Stimulated activated CD4-positive, alpha-beta T cell treated with anti-CD3 and anti-CD28 coated beads, Interleukin-12 subunit alpha, Interleukin-12 subunit beta, amount 100 ng/mL, for 24 hours (primary cell): Measurements from ENCODE around the gene COL24A1.
"Not testable (repeated sequence)": the region's sequence is repeated elsewhere in the genome, so short reads cannot be mapped to it uniquely, and the experiment has no call there.

ENCODE experiments used
- DNase-seq, 2 experiments: peaks; one replicate each; pipeline ENCODE4 v3.0.0-alpha.2; 2020; ENCODE audit warnings: low read depth in 2 of 2

The COL24A1 gene

GRCh38 chr1:85894651-85895050 lies 261.9 kb downstream of the COL24A1 start:
- DNase-seq, result peak in 1 of 2 experiments; percentile 1

DNA sequence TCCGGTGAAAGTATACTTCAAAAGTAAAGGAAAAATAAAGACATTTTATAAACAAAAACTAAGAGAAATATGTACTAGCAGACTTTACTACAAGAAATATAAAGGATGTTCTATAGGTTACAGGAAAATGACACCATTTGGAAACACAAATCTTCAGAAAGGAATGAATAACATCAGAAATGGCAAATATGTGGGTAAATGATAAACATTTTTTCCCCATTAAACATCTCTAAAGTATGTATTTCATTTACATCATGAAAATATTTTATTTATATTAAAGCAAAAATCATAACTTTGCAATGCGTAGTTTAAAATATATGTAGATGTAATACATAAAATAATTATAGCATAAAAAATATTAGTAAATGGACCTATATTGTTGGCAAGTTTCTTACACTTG lies 264.2 kb downstream of the COL24A1 start:
- DNase-seq, result no peak

GRCh38 chr1:85889870-85890269 lies 266.7 kb downstream of the COL24A1 start:
- no peak for DNase-seq

GRCh38 chr1:85888921-85889320 lies 267.7 kb downstream of the COL24A1 start:
- DNase-seq, result no peak

- no peak for DNase-seq
Measured at GRCh38 chr1:85884372-85885035, 272.1 kb downstream of the COL24A1 start.

GRCh38 chr1:85867189-85867588 lies 289.4 kb downstream of the COL24A1 start:
- DNase-seq, result no peak

- DNase-seq, result no peak
Measured at GRCh38 chr1:85865213-85865612, 291.4 kb downstream of the COL24A1 start.

GRCh38 chr1:85864727-85865126 lies 291.8 kb downstream of the COL24A1 start:
- no peak for DNase-seq

DNA sequence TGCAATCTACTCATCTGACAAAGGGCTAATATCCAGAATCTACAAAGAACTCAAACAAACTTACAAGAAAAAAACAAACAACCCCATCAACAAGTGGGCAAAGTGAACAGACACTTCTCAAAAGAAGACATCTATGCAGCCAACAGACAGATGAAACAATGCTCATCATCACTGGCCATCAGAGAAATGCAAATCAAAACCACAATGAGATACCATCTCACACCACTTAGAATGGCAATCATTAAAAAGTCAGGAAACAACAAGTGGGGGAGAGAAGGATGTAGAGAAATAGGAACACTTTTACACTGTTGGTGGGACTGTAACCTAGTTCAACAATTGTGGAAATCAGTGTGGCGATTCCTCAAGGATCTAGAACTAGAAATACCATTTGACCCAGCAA lies 292.9 kb downstream of the COL24A1 start:
- DNase-seq, result not testable (repeated sequence)

GRCh38 chr1:85862456-85862855 lies 294.1 kb downstream of the COL24A1 start:
- DNase-seq, result no peak

GRCh38 chr1:85857991-85858390 lies 298.6 kb downstream of the COL24A1 start:
- no peak for DNase-seq

- no peak for DNase-seq
Measured at GRCh38 chr1:85850238-85850637, 306.3 kb downstream of the COL24A1 start.

DNA sequence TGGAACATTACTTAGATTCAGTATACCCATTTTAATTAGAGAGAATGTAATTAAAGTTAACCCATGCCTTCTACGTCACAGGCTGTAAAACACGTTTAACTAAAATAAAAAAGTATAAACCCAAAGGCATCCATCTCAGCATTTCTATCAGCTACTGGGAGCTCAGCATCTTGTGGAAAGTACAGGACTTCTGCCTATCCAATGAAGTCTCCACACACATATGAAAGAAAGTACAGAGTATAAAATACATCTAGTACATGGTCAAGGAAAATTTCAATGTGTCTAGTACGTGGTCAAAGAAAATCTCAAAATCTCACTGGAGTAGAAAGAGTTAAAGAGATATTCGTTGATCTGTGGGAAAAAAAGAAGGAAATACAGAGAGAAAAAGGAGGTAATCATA lies 306.9 kb downstream of the COL24A1 start:
- DNase-seq, result no peak

DNA sequence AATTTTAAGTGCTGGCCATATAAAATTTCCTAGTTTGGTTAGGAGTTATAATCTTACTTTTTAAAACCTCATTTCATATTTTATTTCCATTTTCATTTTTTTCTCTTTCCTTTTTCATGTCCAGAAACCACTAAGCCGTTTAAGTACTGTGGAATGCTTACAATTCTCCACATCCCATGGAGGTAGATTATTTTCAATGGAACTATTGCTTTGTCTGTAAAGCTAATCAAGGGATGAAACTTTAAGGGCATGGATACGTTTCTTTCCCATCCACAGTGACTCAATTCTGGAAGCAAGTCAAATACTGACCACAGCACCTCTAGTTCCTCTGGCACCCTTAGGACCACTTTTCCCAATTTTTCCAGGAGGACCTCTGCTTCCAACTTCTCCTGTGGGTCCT lies 309.2 kb downstream of the COL24A1 start:
- DNase-seq, result no peak

DNA sequence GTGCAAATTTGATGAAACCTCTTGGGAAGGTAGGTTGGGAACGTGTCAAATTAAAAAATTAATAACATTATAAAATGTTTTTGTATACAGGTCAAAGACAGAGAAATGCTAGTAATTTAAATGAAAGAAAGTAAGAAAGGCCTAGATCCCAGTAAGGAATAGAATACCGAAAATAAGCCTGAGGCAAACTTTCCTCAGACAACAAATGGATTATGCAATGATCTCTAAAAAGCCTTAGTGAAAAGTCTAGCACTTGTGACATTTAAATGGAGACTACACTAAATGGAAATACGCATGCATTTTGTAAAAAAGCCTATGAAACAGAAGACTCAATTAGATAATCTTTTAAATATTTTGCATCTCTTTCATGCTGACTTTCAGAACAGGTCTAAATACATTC lies 309.9 kb downstream of the COL24A1 start:
- DNase-seq, result no peak

- DNase-seq, result no peak
Measured at GRCh38 chr1:85839459-85839858, 317.1 kb downstream of the COL24A1 start.

DNA sequence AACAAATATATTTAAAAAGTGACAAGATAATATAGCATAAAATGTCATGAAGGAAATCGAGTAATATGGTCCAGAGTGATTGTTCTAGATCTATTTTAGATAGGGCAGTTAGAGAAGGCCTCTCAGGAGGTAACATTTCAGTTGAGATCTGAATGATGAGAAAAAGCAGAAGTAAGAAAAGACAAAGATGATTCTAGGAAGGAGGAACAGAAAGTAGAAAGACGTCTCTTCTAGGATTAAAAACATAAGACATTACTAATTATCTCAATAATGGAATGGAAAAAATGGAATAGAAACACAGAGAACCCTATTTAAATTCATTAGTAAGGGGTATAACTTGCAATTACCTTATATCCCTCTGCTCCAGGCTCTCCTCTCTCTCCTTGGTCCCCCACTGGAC lies 318.3 kb downstream of the COL24A1 start:
- no peak for DNase-seq

GRCh38 chr1:85836736-85837135 lies 319.8 kb downstream of the COL24A1 start:
- no peak for DNase-seq

GRCh38 chr1:85833165-85833564 lies 323.4 kb downstream of the COL24A1 start:
- DNase-seq, result not testable (repeated sequence)

GRCh38 chr1:85830837-85831236 lies 325.7 kb downstream of the COL24A1 start:
- DNase-seq, result no peak

GRCh38 chr1:85824066-85824840 lies 332.3 kb downstream of the COL24A1 start:
- no peak for DNase-seq

DNA sequence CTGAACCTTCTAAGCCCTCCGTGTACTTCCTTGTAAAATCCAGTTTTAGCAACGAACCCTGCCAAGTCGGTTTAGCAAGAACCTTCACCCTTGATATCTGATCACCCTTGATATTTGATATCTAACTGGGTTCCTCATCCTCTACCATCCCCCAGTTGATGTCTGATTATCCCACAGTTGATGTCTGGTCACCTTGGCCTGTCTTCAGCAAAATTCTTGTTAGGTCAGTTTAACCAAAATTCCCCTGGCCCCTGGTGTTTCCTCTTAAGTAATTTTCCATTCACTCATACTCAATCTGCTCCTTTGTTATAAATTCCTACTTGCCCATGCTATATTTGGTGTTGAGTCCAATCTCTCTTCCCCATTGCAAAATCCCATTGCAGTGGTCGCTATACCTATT lies 333.9 kb downstream of the COL24A1 start:
- DNase-seq, result no peak

DNA sequence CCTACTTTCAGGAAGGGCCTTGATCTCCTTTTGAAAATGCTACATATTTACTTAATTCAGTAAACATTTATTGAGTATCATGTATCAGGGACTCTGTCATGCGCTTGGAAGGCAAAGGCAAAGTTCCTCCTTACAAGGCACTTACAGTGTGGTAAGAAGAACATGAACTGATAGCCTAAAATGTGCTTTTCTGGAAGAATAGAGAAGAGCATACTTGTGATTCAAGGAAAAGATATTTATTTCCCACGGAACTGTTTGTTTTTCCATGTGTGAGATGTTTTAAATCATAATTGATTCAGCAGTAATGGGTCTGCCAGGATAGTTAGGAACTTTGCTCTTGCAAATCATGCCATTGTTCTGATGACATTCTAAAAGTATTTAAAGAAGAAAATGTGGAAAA lies 338.2 kb downstream of the COL24A1 start:
- DNase-seq, result no peak
